Measurements from ENCODE around the gene C10orf67. TPM values are rescaled to one million over a fixed set of nuclear protein-coding genes. Genes with fewer than 3 reads are reported as not detected.

The C10orf67 gene
- total and polyA plus RNA-seq, 2 experiments from 2014 or later, result under 0.01 to 1.1 TPM

DNA sequence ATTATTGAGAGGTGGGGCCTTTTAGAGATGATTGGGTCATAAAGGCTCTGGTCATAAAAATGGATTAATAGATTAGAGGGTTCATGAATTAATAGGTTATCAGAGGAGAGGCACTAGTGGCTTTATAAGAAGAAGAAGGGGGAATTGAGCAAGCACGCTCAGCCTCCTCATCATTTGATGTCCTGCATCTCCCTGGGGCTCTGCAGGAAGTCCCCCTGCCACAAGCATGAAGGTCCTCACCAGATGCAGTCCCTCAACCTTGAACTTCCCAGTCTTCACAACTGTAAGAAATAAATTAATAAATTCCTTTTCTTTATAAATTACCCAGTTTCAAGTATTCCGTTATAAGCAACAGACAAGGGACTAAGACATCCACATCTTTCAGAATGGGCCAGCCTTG is 17.1 kb upstream of the C10orf67 start:
- in situ Hi-C loops (cut with MboI), result no loop called here
- H3K4me2 ChIP-seq (ENCODE audit: unreplicated experiment), result no peak overlapping the region
- H3K4me1 ChIP-seq (ENCODE audit: insufficient read depth), result no peaks in the 10 kb centered on the region
- H2AFZ ChIP-seq, result no peak overlapping the region
- H3K4me3 ChIP-seq, result no peak overlapping the region
- no peak overlapping the region for H3K9ac ChIP-seq
- no peaks in the 10 kb centered on the region for H4K20me1 ChIP-seq (ENCODE audit: insufficient read depth)
- H3K9me3 ChIP-seq (ENCODE audit: low read depth), result no peaks in the 10 kb centered on the region
- TF ChIP-seq EZH2phosphoT487 (IDR thresholded peaks at IDR 0.05; ENCODE audit: insufficient read depth, low read depth) (no peak), EZH2 (IDR thresholded peaks at IDR 0.05; ENCODE audit: insufficient read depth, poor library complexity, severe bottlenecking) (no peak)
- H3K9me2 ChIP-seq (ENCODE audit: insufficient read depth), result no peaks in the 10 kb centered on the region
- H3K36me3 ChIP-seq (ENCODE audit: low read depth), result no peaks in the 10 kb centered on the region
- no peak for DNase-seq
- no peaks in the 10 kb centered on the region; the same call in 1 of the 2 replicates for H3K27me3 ChIP-seq (replicated peaks; ENCODE audit: insufficient read depth)
- 90 to 93% methylated on average over 2 of the region's 2 CpGs for WGBS, 2 experiments (ENCODE audit: low coverage in 1 of 2, low lambda C conversion rate in 2 of 2, missing lambda C conversion rate in 2 of 2)
- H3K27ac ChIP-seq, result no peak overlapping the region
- H3F3A ChIP-seq (ENCODE audit: insufficient read depth), result no peaks in the 10 kb centered on the region
- no peaks in the 10 kb centered on the region for H3K79me2 ChIP-seq (ENCODE audit: insufficient read depth)

DNA sequence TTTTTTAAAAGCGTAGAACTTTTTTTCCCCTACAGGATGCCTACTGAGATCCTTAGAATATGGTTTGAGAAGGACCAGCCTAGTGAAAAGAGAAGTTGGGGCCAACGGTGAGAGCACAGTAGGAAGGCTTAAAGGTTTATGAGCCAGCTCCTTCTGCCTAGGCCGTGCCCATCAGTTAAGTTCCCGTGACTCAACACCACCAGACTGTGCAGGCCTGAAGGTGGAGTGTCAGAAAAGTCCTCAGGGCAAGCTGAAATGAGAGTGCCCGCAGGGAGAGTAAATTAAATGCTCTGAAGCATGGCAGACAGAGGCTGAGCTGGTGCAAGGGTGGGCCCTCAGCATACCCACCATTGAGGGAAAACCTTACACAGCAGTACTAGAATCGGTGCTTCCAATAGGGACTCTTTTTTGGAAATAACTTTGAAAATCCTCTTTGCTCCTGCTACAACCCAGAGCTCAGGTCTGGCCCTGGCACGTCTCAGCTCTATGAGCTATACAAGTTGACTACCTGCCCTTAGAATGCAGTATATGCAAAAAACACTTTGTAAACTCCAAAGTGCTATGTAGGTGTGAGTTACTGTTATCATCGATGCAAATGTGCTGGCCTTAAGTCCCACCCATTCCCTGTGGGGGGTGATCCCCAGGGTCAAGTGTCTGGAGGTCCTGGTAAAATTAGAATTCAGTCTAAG is 15.2 kb upstream of the C10orf67 start:
- no peak overlapping the region for H3K9ac ChIP-seq
- no peaks in the 10 kb centered on the region for H3F3A ChIP-seq (ENCODE audit: insufficient read depth)
- H3K9me3 ChIP-seq (ENCODE audit: low read depth), result no peaks in the 10 kb centered on the region
- H3K27me3 ChIP-seq (replicated peaks; ENCODE audit: insufficient read depth), result no peaks in the 10 kb centered on the region; the same call in 1 of the 2 replicates
- H3K36me3 ChIP-seq (ENCODE audit: low read depth), result no peaks in the 10 kb centered on the region
- H3K4me1 ChIP-seq (ENCODE audit: insufficient read depth), result no peaks in the 10 kb centered on the region
- in situ Hi-C loops (cut with MboI), result no loop called here
- H4K20me1 ChIP-seq (ENCODE audit: insufficient read depth), result no peaks in the 10 kb centered on the region
- no peak for DNase-seq
- H3K79me2 ChIP-seq (ENCODE audit: insufficient read depth), result no peaks in the 10 kb centered on the region
- no peak overlapping the region for H2AFZ ChIP-seq
- H3K27ac ChIP-seq, result no peak overlapping the region
- WGBS, 2 experiments (ENCODE audit: low coverage in 1 of 2, low lambda C conversion rate in 2 of 2, missing lambda C conversion rate in 2 of 2), result 84 to 89% methylated on average over 8 of the region's 8 CpGs
- H3K4me2 ChIP-seq (ENCODE audit: unreplicated experiment), result no peak overlapping the region
- no peak overlapping the region for H3K4me3 ChIP-seq
- no peak for TF ChIP-seq EZH2phosphoT487 (IDR thresholded peaks at IDR 0.05; ENCODE audit: insufficient read depth, low read depth)
- no peak for TF ChIP-seq EZH2 (IDR thresholded peaks at IDR 0.05; ENCODE audit: insufficient read depth, poor library complexity, severe bottlenecking)
- no peaks in the 10 kb centered on the region for H3K9me2 ChIP-seq (ENCODE audit: insufficient read depth)

DNA sequence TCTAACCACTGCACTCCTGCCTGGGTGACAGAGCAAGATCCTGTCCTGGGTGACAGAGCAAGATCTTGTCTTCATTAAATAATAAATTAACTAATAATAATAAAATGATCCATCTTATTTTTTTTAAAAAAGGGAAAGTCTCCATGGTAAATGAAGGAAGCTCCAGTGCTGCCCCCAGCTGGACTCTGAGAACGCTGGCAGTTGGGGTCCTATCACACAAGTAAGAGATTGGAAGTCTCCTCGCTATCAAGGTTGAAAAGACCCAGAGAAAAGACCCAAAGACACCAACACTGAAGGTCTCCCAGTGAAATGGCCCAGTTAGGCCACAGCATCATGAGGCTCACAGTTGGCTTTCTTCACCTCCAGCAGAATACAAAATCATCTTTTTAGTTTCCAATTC is 13.8 kb upstream of the C10orf67 start:
- Histone ChIP-seq H3F3A (ENCODE audit: insufficient read depth) (no peaks in the 10 kb centered on the region), H3K9ac (no peak overlapping the region), H3K4me2 (ENCODE audit: unreplicated experiment) (no peak overlapping the region), H3K79me2 (ENCODE audit: insufficient read depth) (no peaks in the 10 kb centered on the region), H3K27me3 (replicated peaks; ENCODE audit: insufficient read depth) (no peaks in the 10 kb centered on the region; the same call in 1 of the 2 replicates), H3K4me1 (ENCODE audit: insufficient read depth) (no peaks in the 10 kb centered on the region), H4K20me1 (ENCODE audit: insufficient read depth) (no peaks in the 10 kb centered on the region), H3K9me3 (ENCODE audit: low read depth) (no peaks in the 10 kb centered on the region), H3K27ac (no peak overlapping the region), H3K36me3 (ENCODE audit: low read depth) (no peaks in the 10 kb centered on the region), H3K4me3 (no peak overlapping the region), H3K9me2 (ENCODE audit: insufficient read depth) (no peaks in the 10 kb centered on the region), H2AFZ (peak overlapping the region; percentile 23; the same call in 1 of the 2 replicates)
- TF ChIP-seq EZH2phosphoT487 (IDR thresholded peaks at IDR 0.05; ENCODE audit: insufficient read depth, low read depth), result no peak
- 74 to 76% methylated on average over 2 of the region's 2 CpGs for WGBS, 2 experiments (ENCODE audit: low coverage in 1 of 2, low lambda C conversion rate in 2 of 2, missing lambda C conversion rate in 2 of 2)
- no peak for DNase-seq
- in situ Hi-C loops (cut with MboI), result no loop called here

DNA sequence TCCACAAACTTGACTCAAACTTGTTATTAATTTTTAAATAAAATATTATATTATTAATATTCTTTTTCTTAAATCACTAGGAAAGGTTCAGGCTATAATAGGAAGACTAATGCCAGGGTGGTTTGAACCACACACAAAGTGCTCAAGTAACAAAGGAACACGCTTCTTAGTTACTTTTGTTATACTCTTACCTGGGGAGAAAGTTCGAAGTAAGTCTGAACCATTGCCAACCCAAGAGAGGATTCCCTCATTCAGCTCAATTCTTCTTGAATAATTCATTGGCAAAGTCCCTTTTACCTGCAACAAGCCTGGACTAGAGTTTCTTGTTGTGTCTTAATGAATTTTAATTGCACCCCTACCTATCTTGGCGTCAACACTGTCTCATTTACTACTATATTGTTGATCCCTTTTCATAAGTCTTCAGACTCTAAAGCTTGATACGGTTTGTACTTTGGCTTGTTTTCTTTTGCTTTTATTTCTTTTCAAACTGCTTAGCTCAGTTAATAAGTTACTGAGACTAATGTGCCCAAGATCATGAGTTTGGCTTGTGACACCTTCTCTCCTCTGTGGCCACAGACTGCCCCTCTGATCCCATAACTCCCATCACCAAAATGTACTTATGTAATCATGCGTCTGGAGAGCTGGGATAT is 10.2 kb upstream of the C10orf67 start:
- H2AFZ ChIP-seq, result no peak overlapping the region
- H3F3A ChIP-seq (ENCODE audit: insufficient read depth), result peaks cover 6% of the 10 kb centered on the region; the same call in 1 of the 2 replicates
- in situ Hi-C loops (cut with MboI), result no loop called here
- H3K27ac ChIP-seq, result no peak overlapping the region
- H3K36me3 ChIP-seq (ENCODE audit: low read depth), result no peaks in the 10 kb centered on the region
- no peak overlapping the region for H3K9ac ChIP-seq
- H3K4me2 ChIP-seq (ENCODE audit: unreplicated experiment), result no peak overlapping the region
- H3K4me1 ChIP-seq (ENCODE audit: insufficient read depth), result peaks cover 12% of the 10 kb centered on the region
- no peaks in the 10 kb centered on the region for H3K9me2 ChIP-seq (ENCODE audit: insufficient read depth)
- no peak for TF ChIP-seq EZH2phosphoT487 (IDR thresholded peaks at IDR 0.05; ENCODE audit: insufficient read depth, low read depth)
- no peaks in the 10 kb centered on the region for H3K79me2 ChIP-seq (ENCODE audit: insufficient read depth)
- H3K27me3 ChIP-seq (replicated peaks; ENCODE audit: insufficient read depth), result no peaks in the 10 kb centered on the region
- no peak for DNase-seq
- H3K4me3 ChIP-seq, result no peak overlapping the region
- 67% methylated on average over 5 of the region's 5 CpGs for WGBS, 2 experiments (ENCODE audit: low coverage in 1 of 2, low lambda C conversion rate in 2 of 2, missing lambda C conversion rate in 2 of 2)
- H3K9me3 ChIP-seq (ENCODE audit: low read depth), result no peaks in the 10 kb centered on the region
- no peaks in the 10 kb centered on the region for H4K20me1 ChIP-seq (ENCODE audit: insufficient read depth)
